Measurements from ENCODE around the gene ATG9A.

ATG9A gene

DNA sequence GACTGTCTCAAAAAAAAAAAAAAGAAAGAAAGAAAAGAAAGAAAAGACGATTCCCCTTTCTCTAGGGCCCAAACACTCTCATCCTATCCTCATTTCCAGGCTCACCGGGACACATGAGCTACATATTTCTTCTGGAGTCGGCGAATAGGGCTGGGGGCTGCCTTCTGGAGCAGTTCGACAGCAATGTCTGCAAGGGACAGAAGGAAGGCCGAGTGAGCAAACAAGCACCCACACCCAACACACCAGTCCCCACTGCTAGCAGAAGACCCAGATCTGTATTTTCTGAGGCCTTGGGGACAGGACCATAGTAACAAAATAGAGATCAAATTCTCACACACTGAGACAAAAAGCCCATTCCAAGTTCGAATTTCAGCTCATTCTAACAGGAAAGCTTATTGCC is 54.0 kb downstream of the ATG9A start:
- TF ChIP-seq, protein P1, sequence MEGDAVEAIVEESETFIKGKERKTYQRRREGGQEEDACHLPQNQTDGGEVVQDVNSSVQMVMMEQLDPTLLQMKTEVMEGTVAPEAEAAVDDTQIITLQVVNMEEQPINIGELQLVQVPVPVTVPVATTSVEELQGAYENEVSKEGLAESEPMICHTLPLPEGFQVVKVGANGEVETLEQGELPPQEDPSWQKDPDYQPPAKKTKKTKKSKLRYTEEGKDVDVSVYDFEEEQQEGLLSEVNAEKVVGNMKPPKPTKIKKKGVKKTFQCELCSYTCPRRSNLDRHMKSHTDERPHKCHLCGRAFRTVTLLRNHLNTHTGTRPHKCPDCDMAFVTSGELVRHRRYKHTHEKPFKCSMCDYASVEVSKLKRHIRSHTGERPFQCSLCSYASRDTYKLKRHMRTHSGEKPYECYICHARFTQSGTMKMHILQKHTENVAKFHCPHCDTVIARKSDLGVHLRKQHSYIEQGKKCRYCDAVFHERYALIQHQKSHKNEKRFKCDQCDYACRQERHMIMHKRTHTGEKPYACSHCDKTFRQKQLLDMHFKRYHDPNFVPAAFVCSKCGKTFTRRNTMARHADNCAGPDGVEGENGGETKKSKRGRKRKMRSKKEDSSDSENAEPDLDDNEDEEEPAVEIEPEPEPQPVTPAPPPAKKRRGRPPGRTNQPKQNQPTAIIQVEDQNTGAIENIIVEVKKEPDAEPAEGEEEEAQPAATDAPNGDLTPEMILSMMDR (IDR thresholded peaks at IDR 0.05) = no peak
- Histone ChIP-seq H3K36me3 (ENCODE audit: control insufficient read depth, insufficient read depth, low read length) (no peaks in the 10 kb centered on the region), H3K27me3 (ENCODE audit: control insufficient read depth, insufficient read depth, low read length) (no peaks in the 10 kb centered on the region), H3K27ac (peak overlapping the region; percentile 99), H3K4me1 (peaks cover 12% of the 10 kb centered on the region), H3K4me2 (ENCODE audit: low read length) (peak overlapping the region; percentile 99), H3K9ac (no peak overlapping the region), H3K9me3 (ENCODE audit: control insufficient read depth, low read length) (no peaks in the 10 kb centered on the region), H2AFZ (no peak overlapping the region), H3K79me2 (peaks cover 8% of the 10 kb centered on the region), H3K4me3 (ENCODE audit: low read depth, low read length) (peak overlapping the region; percentile 95)

DNA sequence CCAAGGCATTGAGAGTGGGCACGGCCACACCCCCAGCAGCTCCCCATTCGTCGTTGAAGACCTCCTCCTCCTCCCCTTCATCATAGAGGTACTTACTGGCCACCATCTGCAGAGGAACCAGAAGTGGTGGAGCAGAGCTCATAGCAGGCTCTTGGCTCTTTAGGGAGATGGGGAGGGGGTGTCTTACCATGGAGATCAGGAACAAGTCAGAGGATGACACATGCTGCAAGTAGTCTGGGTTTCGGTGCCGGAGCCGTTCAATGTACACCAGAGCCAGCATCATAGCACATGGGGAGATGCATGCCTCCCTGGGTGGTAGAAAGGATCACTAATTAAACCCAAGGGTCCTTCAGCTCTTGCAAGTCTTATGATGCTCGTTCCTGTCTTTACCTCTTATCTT is 54.6 kb downstream of the ATG9A start:
- Histone ChIP-seq H3K4me2 (ENCODE audit: low read length) (no peak overlapping the region), H3K36me3 (ENCODE audit: control insufficient read depth, insufficient read depth, low read length) (no peaks in the 10 kb centered on the region), H3K9ac (no peak overlapping the region), H3K27me3 (ENCODE audit: control insufficient read depth, insufficient read depth, low read length) (no peaks in the 10 kb centered on the region), H2AFZ (no peak overlapping the region), H3K79me2 (peaks cover 8% of the 10 kb centered on the region), H3K27ac (no peak overlapping the region), H3K4me1 (peaks cover 12% of the 10 kb centered on the region), H3K9me3 (ENCODE audit: control insufficient read depth, low read length) (no peaks in the 10 kb centered on the region), H3K4me3 (ENCODE audit: low read depth, low read length) (no peak overlapping the region)
- TF ChIP-seq, protein P1 (IDR thresholded peaks at IDR 0.05) = no peak

DNA sequence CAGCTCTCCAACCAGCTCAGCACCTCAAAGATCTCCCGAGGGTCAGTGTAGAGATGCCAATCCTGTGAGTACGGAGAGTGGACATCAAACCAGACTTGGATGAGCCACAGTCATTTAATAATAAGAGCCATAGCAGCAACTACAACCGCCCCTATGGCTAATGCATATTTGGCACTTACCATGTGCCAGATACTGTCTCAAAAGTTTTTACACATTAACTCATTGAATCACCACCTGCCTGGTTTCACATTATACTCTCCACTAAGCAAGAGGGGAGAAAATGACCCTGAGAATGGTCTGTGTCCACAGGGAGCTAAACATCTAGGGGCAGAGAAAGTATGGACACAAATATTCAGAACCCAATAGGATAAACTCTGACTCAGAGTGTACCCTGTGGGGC is 55.3 kb downstream of the ATG9A start:
- H2AFZ ChIP-seq = no peak overlapping the region
- no peak overlapping the region for H3K9ac ChIP-seq

DNA sequence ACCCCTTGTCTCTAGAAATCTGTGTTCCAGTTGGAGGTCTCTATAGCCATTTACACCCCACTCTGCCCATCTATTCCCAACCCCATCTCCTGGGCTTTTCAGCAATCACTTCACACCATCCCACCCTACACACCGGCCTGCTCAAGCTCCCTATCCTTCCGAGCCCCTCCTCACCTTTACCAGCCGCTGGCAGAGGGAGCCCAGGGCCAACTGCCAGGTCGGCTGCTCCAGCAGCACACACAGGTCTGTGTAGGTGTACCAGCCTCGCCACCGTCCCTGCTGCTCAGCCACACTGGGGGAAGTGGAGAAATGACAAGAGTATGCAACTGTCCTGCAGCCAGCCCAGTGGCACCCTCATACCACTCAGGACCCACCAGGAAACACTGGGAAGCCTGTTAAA is 56.3 kb downstream of the ATG9A start:
- Histone ChIP-seq H3K27ac (no peak overlapping the region), H3K36me3 (ENCODE audit: control insufficient read depth, insufficient read depth, low read length) (no peaks in the 10 kb centered on the region), H3K4me1 (peaks cover 3% of the 10 kb centered on the region), H3K79me2 (no peaks in the 10 kb centered on the region), H3K4me2 (ENCODE audit: low read length) (no peak overlapping the region), H3K9ac (no peak overlapping the region), H3K27me3 (ENCODE audit: control insufficient read depth, insufficient read depth, low read length) (no peaks in the 10 kb centered on the region), H3K9me3 (ENCODE audit: control insufficient read depth, low read length) (no peaks in the 10 kb centered on the region), H2AFZ (no peak overlapping the region), H3K4me3 (ENCODE audit: low read depth, low read length) (no peak overlapping the region)
- TF ChIP-seq, protein P1 (IDR thresholded peaks at IDR 0.05) = no peak

More for the DNA sequence above, 55.3 kb downstream of the ATG9A start:
- Histone ChIP-seq H3K36me3 (ENCODE audit: control insufficient read depth, insufficient read depth, low read length) (no peaks in the 10 kb centered on the region), H3K9me3 (ENCODE audit: control insufficient read depth, low read length) (no peaks in the 10 kb centered on the region), H3K27ac (no peak overlapping the region), H3K79me2 (peaks cover 5% of the 10 kb centered on the region), H3K4me1 (peaks cover 6% of the 10 kb centered on the region), H3K4me3 (ENCODE audit: low read depth, low read length) (no peak overlapping the region), H3K27me3 (ENCODE audit: control insufficient read depth, insufficient read depth, low read length) (no peaks in the 10 kb centered on the region), H3K4me2 (ENCODE audit: low read length) (no peak overlapping the region)
- TF ChIP-seq, protein P1 (IDR thresholded peaks at IDR 0.05) = no peak
